BLaER1 (cell line): ENCODE results near the gene KDM4B.

Experiments used
- H3K27ac ChIP-seq: shearing (Covaris generic); formaldehyde crosslinking; 2 replicates; pipeline ENCODE4 v1.8.1; 2022
- H3K27me3 ChIP-seq: shearing (Covaris generic); formaldehyde crosslinking; 2 replicates; pipeline ENCODE4 v1.8.1; 2022
- H3K36me3 ChIP-seq: shearing (Covaris generic); formaldehyde crosslinking; 2 replicates; pipeline ENCODE4 v1.8.1; 2022
- H3K4me1 ChIP-seq: shearing (Covaris generic); formaldehyde crosslinking; 2 replicates; pipeline ENCODE4 v1.8.1; 2022
- H3K4me2 ChIP-seq: shearing (Covaris generic); formaldehyde crosslinking; 2 replicates; pipeline ENCODE4 v1.8.1; 2022
- H3K4me3 ChIP-seq: shearing (Covaris generic); formaldehyde crosslinking; 2 replicates; pipeline ENCODE4 v1.8.1; 2022
- H3K9ac ChIP-seq: shearing (Covaris generic); formaldehyde crosslinking; 2 replicates; pipeline ENCODE4 v1.8.1; 2022
- H3K9me3 ChIP-seq: shearing (Covaris generic); formaldehyde crosslinking; 2 replicates; pipeline ENCODE4 v1.8.1; 2022
- H4K20me1 ChIP-seq: shearing (Covaris generic); formaldehyde crosslinking; 2 replicates; pipeline ENCODE4 v1.8.1; 2022
- Cebpa-rat ChIP-seq: shearing (Covaris generic); IDR thresholded peaks from 2 replicates; pipeline ENCODE4 v1.8.1; 2022

KDM4B gene

DNA sequence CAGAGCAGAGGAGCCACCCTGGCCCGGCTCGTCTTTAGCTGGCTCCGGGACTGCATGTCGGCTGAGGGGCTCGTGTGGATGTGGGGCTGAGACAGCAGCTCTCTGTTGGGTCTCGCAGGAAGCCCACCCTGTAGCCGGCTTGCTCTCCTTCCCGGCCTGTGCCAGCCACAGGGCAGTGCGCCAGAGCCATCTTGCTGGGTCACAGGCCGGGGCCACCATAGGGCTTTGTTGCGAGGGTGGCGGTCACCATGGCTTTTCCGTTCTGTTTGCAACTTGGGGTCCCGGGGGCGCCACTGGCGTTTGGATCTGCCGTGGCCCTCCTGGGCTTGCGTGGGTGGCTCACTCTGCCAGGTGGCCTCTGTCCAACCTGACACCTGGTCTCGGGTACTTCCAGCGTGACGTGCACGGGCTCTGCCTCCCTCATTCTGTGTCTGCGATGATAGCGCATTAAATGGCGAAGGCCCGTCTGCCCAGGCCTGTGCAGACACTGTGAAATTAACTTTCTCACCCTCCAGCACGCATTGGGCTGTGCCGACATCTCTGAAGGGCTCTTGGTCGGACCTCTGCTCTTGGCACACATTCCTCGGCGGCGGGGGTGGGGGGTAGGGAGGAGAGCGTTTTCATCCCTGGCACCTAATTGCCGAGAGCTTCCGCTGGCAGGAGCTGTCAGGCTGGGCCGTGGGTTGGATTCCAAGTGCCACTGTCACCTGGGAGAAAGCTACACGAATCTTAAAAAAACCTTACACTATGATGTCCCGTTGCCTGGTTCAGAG, 95.1 kb downstream of the KDM4B start:
- Histone ChIP-seq H3K27me3 (peaks cover 7% of the 10 kb centered on the region), H3K4me3 (no peak overlapping the region), H3K36me3 (peaks cover 89% of the 10 kb centered on the region), H3K9me3 (peaks cover 23% of the 10 kb centered on the region), H3K9ac (no peak overlapping the region), H4K20me1 (peaks cover 98% of the 10 kb centered on the region), H3K27ac (no peak overlapping the region), H3K4me1 (peaks cover 5% of the 10 kb centered on the region; the same call in 1 of the 2 replicates), H3K4me2 (no peak overlapping the region)
- TF ChIP-seq Cebpa-rat = no peak

DNA sequence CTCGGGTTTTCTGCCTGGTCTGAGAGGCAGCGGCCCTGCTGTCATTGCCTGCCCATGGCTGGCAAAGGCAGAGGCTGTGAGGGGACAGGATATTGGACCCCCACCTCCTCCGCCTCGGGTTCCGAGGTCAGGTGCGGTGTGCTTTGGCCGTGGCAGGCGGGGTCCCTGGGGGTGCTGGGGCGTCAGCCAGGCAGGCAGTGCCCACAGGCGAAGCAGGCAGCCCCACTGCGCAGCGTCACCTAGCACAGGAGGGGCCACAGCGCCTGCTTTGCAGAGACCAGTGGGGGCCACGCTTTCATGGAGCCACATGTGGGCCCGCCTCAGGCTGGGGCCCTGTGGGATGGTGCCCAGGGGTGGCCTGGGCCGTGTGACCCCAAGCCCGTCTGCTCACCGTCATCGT, 96.0 kb downstream of the KDM4B start:
- Histone ChIP-seq H3K9ac (no peak overlapping the region), H3K9me3 (peaks cover 23% of the 10 kb centered on the region), H3K36me3 (peaks cover 81% of the 10 kb centered on the region), H3K4me1 (peaks cover 14% of the 10 kb centered on the region), H3K27ac (no peak overlapping the region), H3K4me2 (no peak overlapping the region), H3K4me3 (no peak overlapping the region), H4K20me1 (peaks cover 98% of the 10 kb centered on the region), H3K27me3 (peaks cover 14% of the 10 kb centered on the region)
- no peak for TF ChIP-seq Cebpa-rat

DNA sequence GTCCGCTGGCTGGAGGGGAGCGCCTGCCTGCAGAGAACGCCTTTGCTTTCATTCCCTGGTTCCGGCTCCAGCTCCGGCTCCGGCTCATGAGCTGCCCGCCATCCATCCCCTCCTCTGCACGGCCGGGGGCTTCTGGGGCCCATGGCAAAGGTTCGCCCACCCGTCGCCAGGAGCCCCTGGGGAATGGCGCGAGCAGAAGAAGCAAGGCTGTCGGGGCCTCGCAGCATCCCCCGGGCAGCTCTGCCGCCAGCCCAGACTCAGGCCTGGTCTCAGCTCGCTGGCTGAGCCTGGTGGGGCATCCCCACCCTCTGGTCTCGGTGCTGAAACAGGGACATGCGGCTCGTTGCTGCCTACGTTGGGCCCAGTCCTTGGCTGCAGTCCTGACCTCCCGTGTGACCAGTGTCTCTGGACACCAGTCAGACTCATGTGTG, 96.8 kb downstream of the KDM4B start:
- peaks cover 74% of the 10 kb centered on the region for H3K36me3 ChIP-seq
- H3K9ac ChIP-seq = no peak overlapping the region
- no peak overlapping the region for H3K4me2 ChIP-seq
- peaks cover 23% of the 10 kb centered on the region for H3K9me3 ChIP-seq
- no peak for TF ChIP-seq Cebpa-rat
- H4K20me1 ChIP-seq = peaks cover 100% of the 10 kb centered on the region
- peaks cover 22% of the 10 kb centered on the region for H3K4me1 ChIP-seq
- H3K27me3 ChIP-seq = peaks cover 21% of the 10 kb centered on the region
- H3K27ac ChIP-seq = no peak overlapping the region
- H3K4me3 ChIP-seq = no peak overlapping the region

DNA sequence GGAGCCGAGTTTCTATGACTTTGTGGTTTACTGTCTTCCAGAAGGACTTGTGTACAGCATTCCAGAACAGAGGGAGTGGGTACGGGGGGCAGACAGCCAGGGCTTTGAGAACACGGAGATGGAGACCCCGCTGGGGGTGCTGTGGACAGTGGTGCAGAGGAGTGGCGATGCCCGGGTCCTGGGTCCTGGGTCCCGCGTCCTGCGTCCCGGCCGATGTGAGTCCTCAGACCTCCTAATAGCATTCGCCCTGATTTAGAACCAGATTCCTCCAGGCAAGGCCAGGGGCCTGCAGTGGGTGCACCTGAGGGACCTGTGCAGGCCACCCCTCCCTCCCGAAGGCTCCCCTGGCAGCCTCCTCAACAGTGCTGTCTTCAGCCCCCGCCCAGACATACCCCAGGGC, 97.9 kb downstream of the KDM4B start:
- H3K9me3 ChIP-seq = peaks cover 12% of the 10 kb centered on the region
- no peak overlapping the region for H3K4me2 ChIP-seq
- peaks cover 25% of the 10 kb centered on the region for H3K27me3 ChIP-seq
- TF ChIP-seq Cebpa-rat = no peak
- H3K36me3 ChIP-seq = peaks cover 67% of the 10 kb centered on the region
- peaks cover 32% of the 10 kb centered on the region for H3K4me1 ChIP-seq
- no peak overlapping the region for H3K9ac ChIP-seq
- no peak overlapping the region for H3K4me3 ChIP-seq
- H3K27ac ChIP-seq = no peak overlapping the region
- H4K20me1 ChIP-seq = peaks cover 100% of the 10 kb centered on the region

DNA sequence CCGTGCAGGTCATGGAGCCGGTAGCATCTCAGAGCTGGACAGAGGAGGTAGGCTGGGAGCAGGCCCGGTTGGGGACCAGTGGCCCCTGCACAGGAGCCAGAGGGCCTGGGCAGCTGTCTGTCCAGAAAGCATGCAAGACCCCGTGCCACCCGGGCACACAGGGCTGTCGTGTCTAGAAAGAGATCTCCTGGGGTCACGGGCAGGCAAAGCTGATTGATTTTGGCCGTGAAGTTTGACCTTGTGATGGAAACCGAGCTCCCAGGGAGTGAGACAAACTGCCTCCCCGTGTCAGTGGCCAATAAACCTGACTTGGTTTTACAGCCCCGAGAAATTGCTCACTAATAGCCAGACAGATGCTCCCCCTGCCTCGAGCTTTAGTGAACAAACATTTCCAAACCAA, 98.8 kb downstream of the KDM4B start:
- Histone ChIP-seq H3K4me1 (peaks cover 42% of the 10 kb centered on the region), H3K4me3 (no peak overlapping the region), H4K20me1 (peaks cover 100% of the 10 kb centered on the region), H3K9ac (no peak overlapping the region), H3K9me3 (peaks cover 3% of the 10 kb centered on the region), H3K36me3 (peaks cover 60% of the 10 kb centered on the region), H3K27ac (no peak overlapping the region), H3K4me2 (no peak overlapping the region), H3K27me3 (peaks cover 27% of the 10 kb centered on the region)
- TF ChIP-seq Cebpa-rat = no peak

DNA sequence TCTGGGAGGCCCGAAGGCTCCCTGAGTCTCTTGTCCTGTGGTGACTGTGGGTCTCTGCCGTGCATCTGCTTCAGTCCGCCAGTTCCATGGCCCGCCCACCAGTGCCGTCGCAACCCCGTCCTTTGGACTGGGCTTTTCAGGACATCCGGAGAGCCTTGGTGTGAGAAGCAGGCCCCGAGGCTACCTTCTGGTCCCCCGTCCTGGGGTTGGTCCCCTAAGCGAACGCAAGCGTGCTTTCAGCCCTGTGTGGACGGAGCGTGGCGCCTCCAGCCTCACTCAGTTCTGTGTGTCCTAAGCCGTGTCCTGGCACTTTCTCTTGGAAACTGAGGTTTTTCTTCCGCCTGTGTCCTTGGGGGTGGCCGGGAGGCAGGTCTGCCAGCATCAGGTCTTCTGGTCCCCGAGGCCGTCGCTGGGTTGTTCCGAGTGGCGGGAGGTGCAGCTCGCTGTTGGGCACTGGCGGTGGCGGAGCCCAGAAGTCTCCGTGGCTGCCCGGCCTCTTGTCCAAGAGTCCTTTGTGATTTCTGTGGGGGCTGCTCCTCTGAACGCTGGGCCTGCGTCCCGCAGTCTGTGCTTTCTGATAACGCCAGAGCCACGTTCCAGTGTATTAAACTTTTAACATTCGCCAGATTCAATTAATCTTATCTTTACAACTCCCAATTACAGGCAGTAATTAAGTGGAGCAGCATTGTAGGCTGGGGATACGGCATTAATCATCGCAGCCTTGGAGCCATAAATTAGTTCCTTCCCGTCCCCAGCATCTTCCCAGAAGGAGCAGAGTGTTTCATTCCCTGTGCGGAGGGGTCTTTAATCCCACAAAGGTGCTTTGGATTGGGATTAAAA, 99.5 kb downstream of the KDM4B start:
- Histone ChIP-seq H3K4me1 (peaks cover 49% of the 10 kb centered on the region), H3K4me3 (no peak overlapping the region), H3K27ac (no peak overlapping the region), H3K36me3 (peaks cover 60% of the 10 kb centered on the region), H4K20me1 (peaks cover 100% of the 10 kb centered on the region), H3K4me2 (no peak overlapping the region), H3K27me3 (peaks cover 35% of the 10 kb centered on the region), H3K9ac (no peak overlapping the region), H3K9me3 (no peaks in the 10 kb centered on the region)
- TF ChIP-seq Cebpa-rat = no peak

DNA sequence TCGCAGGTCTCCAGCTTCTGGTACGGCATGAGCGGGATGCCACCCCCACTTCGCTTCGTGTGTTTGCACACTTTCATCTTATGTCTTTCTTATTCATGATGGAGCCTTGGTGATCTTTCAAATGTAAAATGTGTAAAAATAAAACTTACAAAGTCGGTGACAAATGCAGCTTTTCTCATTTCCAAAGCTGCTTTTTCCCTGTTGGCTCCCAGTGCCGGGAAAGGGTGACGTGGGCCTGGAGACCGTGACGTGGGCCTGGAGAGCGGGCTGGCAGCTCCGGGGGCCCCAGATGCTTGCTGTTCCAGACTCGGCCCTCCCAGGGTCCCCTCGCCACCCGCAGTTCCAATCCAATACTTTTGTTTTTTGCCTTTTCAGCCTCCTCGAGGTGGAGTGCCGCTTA, 101.4 kb downstream of the KDM4B start:
- TF ChIP-seq Cebpa-rat = no peak
- Histone ChIP-seq H3K36me3 (peaks cover 55% of the 10 kb centered on the region), H3K4me3 (no peak overlapping the region), H3K9me3 (no peaks in the 10 kb centered on the region), H3K4me2 (peak overlapping the region; percentile 89), H3K9ac (no peak overlapping the region), H3K27ac (no peak overlapping the region), H3K4me1 (peaks cover 68% of the 10 kb centered on the region), H3K27me3 (peaks cover 36% of the 10 kb centered on the region), H4K20me1 (peaks cover 100% of the 10 kb centered on the region)

DNA sequence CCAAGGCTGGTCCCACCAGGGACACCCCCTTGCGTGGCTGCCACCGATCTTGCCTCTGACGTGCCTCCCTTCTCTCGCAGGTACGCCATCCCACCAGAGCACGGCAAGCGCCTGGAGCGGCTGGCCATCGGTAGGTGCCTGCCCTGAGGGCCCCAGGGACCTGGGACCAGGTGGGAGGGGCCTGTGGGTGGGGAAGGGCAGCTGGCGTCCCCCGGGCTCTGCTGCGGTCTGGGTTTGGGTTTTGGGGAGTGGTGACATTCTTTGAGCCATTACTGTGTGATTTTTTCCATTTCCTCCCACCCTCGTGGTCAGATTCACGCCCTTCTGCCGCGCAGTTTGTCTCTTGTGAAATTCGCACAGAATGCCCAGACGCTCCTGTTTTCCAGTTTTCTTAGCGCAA, 102.0 kb downstream of the KDM4B start:
- Histone ChIP-seq H3K9ac (no peak overlapping the region), H3K27me3 (peaks cover 36% of the 10 kb centered on the region), H3K36me3 (peaks cover 55% of the 10 kb centered on the region), H3K27ac (no peak overlapping the region), H3K4me2 (peak overlapping the region; percentile 89), H3K4me1 (peaks cover 73% of the 10 kb centered on the region), H3K4me3 (no peak overlapping the region), H3K9me3 (no peaks in the 10 kb centered on the region), H4K20me1 (peaks cover 100% of the 10 kb centered on the region)
- TF ChIP-seq Cebpa-rat = 0 out of 2 replicates have a peak, but pooled peaks have one; percentile 13

DNA sequence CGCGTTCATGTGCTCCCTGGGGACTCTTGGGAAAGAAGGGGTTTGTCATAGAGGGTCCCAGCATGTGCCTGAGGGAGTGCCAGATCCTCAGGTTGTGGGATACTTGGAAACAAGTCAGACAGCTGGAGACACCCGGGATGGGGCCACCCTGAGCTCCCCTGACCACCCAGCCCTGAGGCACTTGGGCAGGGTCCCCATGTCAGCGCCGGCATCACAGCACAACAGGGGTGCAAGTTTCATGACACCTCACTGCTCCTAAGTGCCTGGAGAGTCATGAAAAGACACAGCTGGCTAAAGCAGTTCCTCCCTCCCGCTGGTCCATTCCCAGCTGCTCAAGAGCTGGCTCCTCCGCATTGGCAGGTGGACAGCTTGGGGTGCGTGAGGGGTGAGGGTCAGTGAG, 102.7 kb downstream of the KDM4B start:
- Histone ChIP-seq H4K20me1 (peaks cover 99% of the 10 kb centered on the region), H3K4me1 (peaks cover 73% of the 10 kb centered on the region), H3K36me3 (peaks cover 54% of the 10 kb centered on the region), H3K4me3 (no peak overlapping the region), H3K9ac (no peak overlapping the region), H3K9me3 (no peaks in the 10 kb centered on the region), H3K27ac (no peak overlapping the region), H3K4me2 (peak overlapping the region; percentile 89), H3K27me3 (peaks cover 36% of the 10 kb centered on the region)
- TF ChIP-seq Cebpa-rat = no peak

DNA sequence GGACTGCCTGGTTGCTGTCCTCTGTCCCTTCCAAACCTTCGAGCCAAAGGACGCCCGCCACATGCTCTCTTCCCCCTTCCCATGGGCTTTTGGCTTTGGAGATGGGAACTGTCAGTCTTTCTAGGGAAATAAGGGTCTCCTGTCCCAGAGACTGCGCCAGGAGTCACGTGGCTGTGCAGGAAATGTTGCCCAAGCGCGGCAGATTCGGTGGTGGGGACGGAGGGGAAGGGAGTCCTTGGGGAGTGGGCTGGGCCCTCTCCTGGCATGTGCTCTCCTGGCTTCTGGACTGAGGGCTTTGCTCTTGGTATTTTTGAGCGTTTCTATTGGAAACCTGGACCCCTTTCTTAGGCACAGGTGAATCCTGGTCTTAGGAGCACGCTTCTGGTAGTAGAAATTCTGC, 103.2 kb downstream of the KDM4B start:
- Histone ChIP-seq H3K4me2 (peak overlapping the region; percentile 89), H3K4me3 (no peak overlapping the region), H3K36me3 (peaks cover 54% of the 10 kb centered on the region), H3K9ac (no peak overlapping the region), H4K20me1 (peaks cover 99% of the 10 kb centered on the region), H3K9me3 (no peaks in the 10 kb centered on the region), H3K27ac (no peak overlapping the region), H3K27me3 (peaks cover 36% of the 10 kb centered on the region), H3K4me1 (peaks cover 75% of the 10 kb centered on the region)
- TF ChIP-seq Cebpa-rat = no peak
